ENCODE measurements around the gene TCP11.

DNA sequence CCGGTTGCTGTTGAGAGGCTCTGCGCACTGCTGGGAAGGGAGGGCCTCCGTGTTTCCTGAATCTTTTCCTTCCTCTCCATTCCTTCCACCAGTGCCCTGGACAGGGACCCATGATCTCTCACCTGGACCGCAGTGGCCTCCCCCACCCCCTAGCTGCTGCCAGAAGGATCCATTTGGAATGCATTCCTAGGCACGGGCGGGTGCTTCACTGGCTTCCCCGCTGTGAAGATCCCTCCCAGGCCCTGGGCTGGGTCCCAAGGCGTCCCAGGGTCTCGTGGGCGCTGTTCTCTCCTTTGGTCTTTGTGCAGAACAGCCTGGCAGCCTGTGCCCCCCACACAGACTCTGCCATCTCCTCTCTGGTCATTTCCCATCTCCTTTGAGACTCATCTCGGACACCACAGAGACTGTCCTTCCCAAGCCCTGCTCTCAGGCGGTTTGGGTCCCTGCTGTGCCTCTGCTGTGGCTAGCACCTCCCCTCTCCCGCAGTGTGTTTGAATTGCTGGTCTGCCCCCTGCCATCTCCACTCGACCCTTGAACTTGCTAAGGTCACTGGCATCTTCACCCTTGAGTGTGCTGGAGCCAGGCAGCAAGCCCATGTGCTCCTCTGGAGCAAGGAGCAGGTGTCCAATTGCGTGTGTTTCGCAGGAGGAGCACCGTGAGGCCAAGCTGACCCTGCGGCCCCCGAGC, 59.0 kb downstream of the TCP11 start:
- TF ChIP-seq, protein P1, sequence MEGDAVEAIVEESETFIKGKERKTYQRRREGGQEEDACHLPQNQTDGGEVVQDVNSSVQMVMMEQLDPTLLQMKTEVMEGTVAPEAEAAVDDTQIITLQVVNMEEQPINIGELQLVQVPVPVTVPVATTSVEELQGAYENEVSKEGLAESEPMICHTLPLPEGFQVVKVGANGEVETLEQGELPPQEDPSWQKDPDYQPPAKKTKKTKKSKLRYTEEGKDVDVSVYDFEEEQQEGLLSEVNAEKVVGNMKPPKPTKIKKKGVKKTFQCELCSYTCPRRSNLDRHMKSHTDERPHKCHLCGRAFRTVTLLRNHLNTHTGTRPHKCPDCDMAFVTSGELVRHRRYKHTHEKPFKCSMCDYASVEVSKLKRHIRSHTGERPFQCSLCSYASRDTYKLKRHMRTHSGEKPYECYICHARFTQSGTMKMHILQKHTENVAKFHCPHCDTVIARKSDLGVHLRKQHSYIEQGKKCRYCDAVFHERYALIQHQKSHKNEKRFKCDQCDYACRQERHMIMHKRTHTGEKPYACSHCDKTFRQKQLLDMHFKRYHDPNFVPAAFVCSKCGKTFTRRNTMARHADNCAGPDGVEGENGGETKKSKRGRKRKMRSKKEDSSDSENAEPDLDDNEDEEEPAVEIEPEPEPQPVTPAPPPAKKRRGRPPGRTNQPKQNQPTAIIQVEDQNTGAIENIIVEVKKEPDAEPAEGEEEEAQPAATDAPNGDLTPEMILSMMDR (IDR thresholded peaks at IDR 0.05; ENCODE audit: low read depth, low read length, missing input control), result no peak
- TF ChIP-seq NR2F2 (IDR thresholded peaks at IDR 0.05) (no peak), RAD21 (IDR thresholded peaks at IDR 0.05) (no peak), TAF1 (conservative IDR thresholded peaks at IDR 0.05) (no peak), HNF4A (conservative IDR thresholded peaks at IDR 0.05) (no peak), GABPA (IDR thresholded peaks at IDR 0.05 in 1 of 2, conservative IDR thresholded peaks at IDR 0.05 in 1 of 2) (no peak)
- TF ChIP-seq, protein P2, sequence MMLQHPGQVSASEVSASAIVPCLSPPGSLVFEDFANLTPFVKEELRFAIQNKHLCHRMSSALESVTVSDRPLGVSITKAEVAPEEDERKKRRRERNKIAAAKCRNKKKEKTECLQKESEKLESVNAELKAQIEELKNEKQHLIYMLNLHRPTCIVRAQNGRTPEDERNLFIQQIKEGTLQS (IDR thresholded peaks at IDR 0.05), result no peak
- TF ChIP-seq, protein P3, sequence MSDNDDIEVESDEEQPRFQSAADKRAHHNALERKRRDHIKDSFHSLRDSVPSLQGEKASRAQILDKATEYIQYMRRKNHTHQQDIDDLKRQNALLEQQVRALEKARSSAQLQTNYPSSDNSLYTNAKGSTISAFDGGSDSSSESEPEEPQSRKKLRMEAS (IDR thresholded peaks at IDR 0.05), result no peak
- TF ChIP-seq, protein P4, sequence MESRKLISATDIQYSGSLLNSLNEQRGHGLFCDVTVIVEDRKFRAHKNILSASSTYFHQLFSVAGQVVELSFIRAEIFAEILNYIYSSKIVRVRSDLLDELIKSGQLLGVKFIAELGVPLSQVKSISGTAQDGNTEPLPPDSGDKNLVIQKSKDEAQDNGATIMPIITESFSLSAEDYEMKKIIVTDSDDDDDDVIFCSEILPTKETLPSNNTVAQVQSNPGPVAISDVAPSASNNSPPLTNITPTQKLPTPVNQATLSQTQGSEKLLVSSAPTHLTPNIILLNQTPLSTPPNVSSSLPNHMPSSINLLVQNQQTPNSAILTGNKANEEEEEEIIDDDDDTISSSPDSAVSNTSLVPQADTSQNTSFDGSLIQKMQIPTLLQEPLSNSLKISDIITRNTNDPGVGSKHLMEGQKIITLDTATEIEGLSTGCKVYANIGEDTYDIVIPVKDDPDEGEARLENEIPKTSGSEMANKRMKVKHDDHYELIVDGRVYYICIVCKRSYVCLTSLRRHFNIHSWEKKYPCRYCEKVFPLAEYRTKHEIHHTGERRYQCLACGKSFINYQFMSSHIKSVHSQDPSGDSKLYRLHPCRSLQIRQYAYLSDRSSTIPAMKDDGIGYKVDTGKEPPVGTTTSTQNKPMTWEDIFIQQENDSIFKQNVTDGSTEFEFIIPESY (IDR thresholded peaks at IDR 0.05), result no peak
- TF ChIP-seq, protein P5, sequence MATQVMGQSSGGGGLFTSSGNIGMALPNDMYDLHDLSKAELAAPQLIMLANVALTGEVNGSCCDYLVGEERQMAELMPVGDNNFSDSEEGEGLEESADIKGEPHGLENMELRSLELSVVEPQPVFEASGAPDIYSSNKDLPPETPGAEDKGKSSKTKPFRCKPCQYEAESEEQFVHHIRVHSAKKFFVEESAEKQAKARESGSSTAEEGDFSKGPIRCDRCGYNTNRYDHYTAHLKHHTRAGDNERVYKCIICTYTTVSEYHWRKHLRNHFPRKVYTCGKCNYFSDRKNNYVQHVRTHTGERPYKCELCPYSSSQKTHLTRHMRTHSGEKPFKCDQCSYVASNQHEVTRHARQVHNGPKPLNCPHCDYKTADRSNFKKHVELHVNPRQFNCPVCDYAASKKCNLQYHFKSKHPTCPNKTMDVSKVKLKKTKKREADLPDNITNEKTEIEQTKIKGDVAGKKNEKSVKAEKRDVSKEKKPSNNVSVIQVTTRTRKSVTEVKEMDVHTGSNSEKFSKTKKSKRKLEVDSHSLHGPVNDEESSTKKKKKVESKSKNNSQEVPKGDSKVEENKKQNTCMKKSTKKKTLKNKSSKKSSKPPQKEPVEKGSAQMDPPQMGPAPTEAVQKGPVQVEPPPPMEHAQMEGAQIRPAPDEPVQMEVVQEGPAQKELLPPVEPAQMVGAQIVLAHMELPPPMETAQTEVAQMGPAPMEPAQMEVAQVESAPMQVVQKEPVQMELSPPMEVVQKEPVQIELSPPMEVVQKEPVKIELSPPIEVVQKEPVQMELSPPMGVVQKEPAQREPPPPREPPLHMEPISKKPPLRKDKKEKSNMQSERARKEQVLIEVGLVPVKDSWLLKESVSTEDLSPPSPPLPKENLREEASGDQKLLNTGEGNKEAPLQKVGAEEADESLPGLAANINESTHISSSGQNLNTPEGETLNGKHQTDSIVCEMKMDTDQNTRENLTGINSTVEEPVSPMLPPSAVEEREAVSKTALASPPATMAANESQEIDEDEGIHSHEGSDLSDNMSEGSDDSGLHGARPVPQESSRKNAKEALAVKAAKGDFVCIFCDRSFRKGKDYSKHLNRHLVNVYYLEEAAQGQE (IDR thresholded peaks at IDR 0.05), result no peak
